ENCODE data around the gene SMARCA1. TPM values are rescaled to one million over a fixed set of nuclear protein-coding genes. Genes with fewer than 3 reads are reported as not detected.
"Not testable (repeated sequence)": the region's sequence is repeated elsewhere in the genome, so short reads cannot be mapped to it uniquely, and the experiment has no call there.

SMARCA1 gene
- total RNA-seq, 2 donors from 2014 or later = 17.6 to 25.4 TPM

GRCh38 chrX:129556806-129557315, 33.6 kb upstream of the SMARCA1 start:
- H3K4me3 ChIP-seq = no peak overlapping the region
- H3K27me3 ChIP-seq = no peaks in the 10 kb centered on the region
- DNase-seq (no peak), ATAC-seq (no peak)
- TF ChIP-seq POLR2A (IDR thresholded peaks at IDR 0.05) (no peak), CTCF (IDR thresholded peaks at IDR 0.05) (no peak)
- 86% methylated on average over 5 of the region's 5 CpGs for WGBS, 2 donors
- H3K27ac ChIP-seq = no peak overlapping the region
- peaks cover 0 to 4% of the 10 kb centered on the region in 2 donors for H3K36me3 ChIP-seq (replicated peaks in 1 of 2; ENCODE audit: insufficient read depth in 1 of 2, low read depth in 2 of 2)
- no peaks in the 10 kb centered on the region for H3K9me3 ChIP-seq
- H3K4me1 ChIP-seq = no peaks in the 10 kb centered on the region
- intact Hi-C loops (cut with DNase I) = no loop called here

GRCh38 chrX:129554816-129555215, 31.5 kb upstream of the SMARCA1 start:
- H3K27ac ChIP-seq; H3K27me3 ChIP-seq; H3K36me3 ChIP-seq (replicated peaks in 1 of 2; ENCODE audit: insufficient read depth in 1 of 2, low read depth in 2 of 2); ATAC-seq; H3K4me1 ChIP-seq; intact Hi-C loops (cut with DNase I); DNase-seq; H3K9me3 ChIP-seq; H3K4me3 ChIP-seq: not testable (repeated sequence)
- 96 to 100% methylated on average over 8 of the region's 8 CpGs for WGBS, 2 donors

GRCh38 chrX:129553619-129554288, 30.5 kb upstream of the SMARCA1 start:
- intact Hi-C loops (cut with DNase I) = no loop called here
- no peak overlapping the region for H3K27ac ChIP-seq
- no peaks in the 10 kb centered on the region for H3K36me3 ChIP-seq (replicated peaks in 1 of 2; ENCODE audit: insufficient read depth in 1 of 2, low read depth in 2 of 2)
- H3K4me1 ChIP-seq = no peaks in the 10 kb centered on the region
- TF ChIP-seq POLR2A (IDR thresholded peaks at IDR 0.05) = no peak
- TF ChIP-seq CTCF (IDR thresholded peaks at IDR 0.05) = no peak
- H3K27me3 ChIP-seq = no peaks in the 10 kb centered on the region
- no peak overlapping the region for H3K4me3 ChIP-seq
- ATAC-seq = no peak
- WGBS, 2 donors = 77 to 84% methylated on average over 2 to 3 of the region's 3 CpGs
- no peaks in the 10 kb centered on the region for H3K9me3 ChIP-seq
- DNase-seq = no peak

GRCh38 chrX:129549124-129549523, 25.8 kb upstream of the SMARCA1 start:
- Histone ChIP-seq H3K27ac (no peak overlapping the region), H3K9me3 (no peaks in the 10 kb centered on the region), H3K4me1 (no peaks in the 10 kb centered on the region), H3K36me3 (replicated peaks in 1 of 2; ENCODE audit: insufficient read depth in 1 of 2, low read depth in 2 of 2) (no peaks in the 10 kb centered on the region), H3K27me3 (no peaks in the 10 kb centered on the region), H3K4me3 (no peak overlapping the region)
- TF ChIP-seq CTCF (IDR thresholded peaks at IDR 0.05) = no peak
- no peak for TF ChIP-seq POLR2A (IDR thresholded peaks at IDR 0.05)
- WGBS, 2 donors = 21 to 27% methylated on average over 1 of the region's 1 CpG
- no peak for ATAC-seq
- intact Hi-C loops (cut with DNase I) = no loop called here
- DNase-seq = no peak

GRCh38 chrX:129545408-129545807, 22.1 kb upstream of the SMARCA1 start:
- intact Hi-C loops (cut with DNase I) = no loop called here
- Histone ChIP-seq H3K4me3 (no peak overlapping the region), H3K4me1 (no peaks in the 10 kb centered on the region), H3K27me3 (no peaks in the 10 kb centered on the region), H3K36me3 (replicated peaks in 1 of 2; ENCODE audit: insufficient read depth in 1 of 2, low read depth in 2 of 2) (no peaks in the 10 kb centered on the region), H3K27ac (no peak overlapping the region), H3K9me3 (no peaks in the 10 kb centered on the region)
- TF ChIP-seq POLR2A (IDR thresholded peaks at IDR 0.05) (no peak), CTCF (IDR thresholded peaks at IDR 0.05) (no peak)
- WGBS, 2 donors = 89% methylated on average over 1 of the region's 1 CpG
- DNase-seq (no peak), ATAC-seq (no peak)
